Activated B cell treated with CpG ODN at 0.5 μM for 24 hours (primary cell): ENCODE measurements around the gene PIP5K1C. TPM values are rescaled to one million over a fixed set of nuclear protein-coding genes. Genes with fewer than 3 reads are reported as not detected.

Experiments used
- ATAC-seq: fragments of 200-7000 bp; cut with Tn5 transposase; one replicate; pipeline ENCODE4 v1.10.0; 2021; ENCODE audit warnings: low read depth, mild to moderate bottlenecking, moderate library complexity
- CTCF ChIA-PET: fragments of 350-600 bp; sonication (Branson Sonifier 250); formaldehyde crosslinking; loops from one replicate; lab custom pipeline; 2021; ENCODE audit warnings: antibody characterized with exemption; lab: Charles Lee
- POLR2A ChIA-PET: fragments of 350-600 bp; sonication (Branson Sonifier 250); formaldehyde crosslinking; loops from one replicate; lab custom pipeline; 2021; ENCODE audit warnings: antibody characterized with exemption; lab: Charles Lee
- DNase-seq: peaks from one replicate; pipeline ENCODE4 v3.0.0; 2022
- H3K27ac Mint-ChIP-seq: one replicate; pipeline ENCODE4 v1.8.0; 2020; ENCODE audit warnings: mixed read lengths
- H3K27me3 Mint-ChIP-seq: one replicate; pipeline ENCODE4 v1.8.0; 2021; ENCODE audit warnings: mixed read lengths
- H3K36me3 Mint-ChIP-seq: one replicate; pipeline ENCODE4 v1.8.0; 2021; ENCODE audit warnings: low read depth, mixed read lengths
- H3K4me1 Mint-ChIP-seq: one replicate; pipeline ENCODE4 v1.8.0; 2021; ENCODE audit warnings: mixed read lengths
- H3K4me3 Mint-ChIP-seq: one replicate; pipeline ENCODE4 v1.8.0; 2020; ENCODE audit warnings: mild to moderate bottlenecking, mixed read lengths
- H3K9me3 Mint-ChIP-seq: one replicate; pipeline ENCODE4 v1.8.0; 2020; ENCODE audit warnings: mixed read lengths
- CTCF ChIP-seq: fragments of 200-600 bp; IDR thresholded peaks from one replicate; pipeline ENCODE4 v1.8.0; 2022; ENCODE audit warnings: antibody characterized with exemption, mild to moderate bottlenecking
- intact Hi-C: fragments of 100-400 bp; cut with micrococcal nuclease; formaldehyde crosslinking; loops from one replicate; pipeline ENCODE4 v1.15.1; 2024
- total RNA-seq: library from RNA; stranded (reverse); gene quantifications from 2 replicates; pipeline ENCODE4 v1.2.3, GENCODE V29; 2022

Gene PIP5K1C
- total RNA-seq, 1 donor from 2014 or later = 31.1 TPM

GRCh38 chr19:3725121-3725520, 24.9 kb upstream of the PIP5K1C start:
- H3K27ac Mint-ChIP-seq = no peak overlapping the region
- POLR2A ChIA-PET = no interaction called here
- H3K36me3 Mint-ChIP-seq = no peaks in the 10 kb centered on the region
- CTCF ChIA-PET = no interaction called here
- no peak overlapping the region for H3K4me3 Mint-ChIP-seq
- H3K9me3 Mint-ChIP-seq = no peaks in the 10 kb centered on the region
- H3K27me3 Mint-ChIP-seq = peaks cover 10% of the 10 kb centered on the region
- no peak for DNase-seq
- H3K4me1 Mint-ChIP-seq = peaks cover 9% of the 10 kb centered on the region
- intact Hi-C loops = no loop called here
- ATAC-seq = no peak
- TF ChIP-seq CTCF = no peak

DNA sequence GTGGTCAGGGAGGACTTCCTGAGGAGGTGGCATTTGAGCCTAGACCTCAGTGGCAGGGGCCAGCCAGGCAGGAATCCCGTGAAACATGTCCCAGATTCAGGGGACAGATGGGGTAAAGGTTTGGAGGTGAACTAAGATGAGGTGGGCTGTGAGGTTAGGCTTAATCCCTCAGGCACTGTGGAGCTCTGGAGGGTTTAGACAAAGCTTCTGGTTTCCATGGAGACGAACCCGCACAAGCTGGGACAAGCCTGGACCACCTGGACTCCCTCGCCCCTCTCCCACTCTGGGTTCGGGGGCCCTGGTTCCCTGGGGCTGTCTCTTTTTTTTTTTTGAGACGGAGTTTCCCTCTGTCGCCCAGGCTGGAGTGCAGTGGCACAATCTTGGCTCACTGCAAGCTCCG, 23.6 kb upstream of the PIP5K1C start:
- TF ChIP-seq CTCF = no peak
- Mint-ChIP-seq H3K9me3 (no peaks in the 10 kb centered on the region), H3K4me1 (peaks cover 12% of the 10 kb centered on the region), H3K27me3 (peaks cover 14% of the 10 kb centered on the region), H3K27ac (no peak overlapping the region), H3K4me3 (no peak overlapping the region), H3K36me3 (no peaks in the 10 kb centered on the region)
- ATAC-seq (no peak), DNase-seq (no peak)
- ChIA-PET CTCF (no interaction called here), POLR2A (no interaction called here)
- intact Hi-C loops = loop anchor here (5.0 kb wide), 1 partner anchor 88 kb away; no protein-coding TSS in a partner anchor

DNA sequence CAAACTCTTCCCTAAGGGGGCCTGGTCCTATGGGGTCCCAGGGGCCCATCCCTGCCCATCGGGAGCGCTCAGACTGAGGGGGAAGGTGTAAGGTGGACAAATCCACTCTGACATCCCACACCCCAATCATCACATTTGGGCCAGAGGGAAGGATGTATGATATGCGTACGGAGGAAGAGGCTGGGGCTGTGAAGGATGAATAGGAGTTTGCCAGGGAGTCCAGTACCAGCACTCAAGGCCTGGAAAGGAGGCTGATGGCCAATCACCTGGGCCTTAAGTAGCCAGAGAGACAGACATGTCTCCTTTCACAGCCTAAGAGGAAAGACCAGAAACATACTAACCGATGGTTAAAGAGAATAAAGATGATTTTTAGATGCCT, 22.8 kb upstream of the PIP5K1C start:
- Mint-ChIP-seq H3K4me3 (no peak overlapping the region), H3K4me1 (peaks cover 12% of the 10 kb centered on the region), H3K27ac (no peak overlapping the region), H3K36me3 (no peaks in the 10 kb centered on the region), H3K27me3 (peaks cover 14% of the 10 kb centered on the region), H3K9me3 (no peaks in the 10 kb centered on the region)
- intact Hi-C loops = loop anchor here (5.0 kb wide), 1 partner anchor 89 kb away; no protein-coding TSS in a partner anchor
- TF ChIP-seq CTCF = no peak
- POLR2A ChIA-PET = no interaction called here
- ATAC-seq = no peak
- no peak for DNase-seq
- CTCF ChIA-PET = no interaction called here

DNA sequence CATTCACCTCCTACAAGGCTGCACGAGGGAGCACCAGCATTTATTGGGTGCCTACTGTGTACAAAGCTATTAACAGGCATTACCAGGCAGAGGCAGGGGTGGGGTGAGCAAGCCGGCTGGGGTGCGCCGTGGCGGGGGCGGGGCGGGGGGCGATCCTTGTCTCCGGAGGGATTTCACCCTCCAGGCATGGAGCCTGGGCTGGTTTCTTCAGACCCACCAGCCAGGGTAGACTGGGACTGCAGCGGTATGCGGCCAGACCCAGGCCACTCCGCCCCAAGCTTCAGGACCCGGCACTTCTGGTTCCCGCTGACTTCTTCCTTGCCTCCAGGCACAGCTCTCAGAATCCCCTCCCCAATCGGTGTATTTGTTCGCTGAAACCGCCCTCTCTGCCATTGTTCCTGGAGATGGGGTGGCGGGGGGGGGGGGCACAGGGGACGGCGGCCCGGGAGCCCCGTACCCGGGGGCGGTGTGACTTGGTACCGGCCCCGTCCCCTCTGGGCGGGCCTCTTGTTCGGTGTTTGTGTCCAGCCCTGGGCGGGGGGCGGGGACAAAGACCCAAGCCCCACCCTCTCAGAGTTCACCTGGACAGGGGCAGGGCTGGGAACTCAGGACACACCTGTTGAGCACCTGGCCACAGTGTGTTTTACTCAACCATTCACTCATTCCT, 22.3 kb upstream of the PIP5K1C start:
- POLR2A ChIA-PET = interaction anchor here (0.7 kb wide), 1 partner anchor 93 kb away, joined by 12 read pairs; no protein-coding TSS in a partner anchor
- CTCF ChIA-PET = interaction anchor here (1.0 kb wide), 1 partner anchor 96 kb away, joined by 3 read pairs; no protein-coding TSS in a partner anchor

More for the DNA sequence above, 22.3 kb upstream of the PIP5K1C start:
- Mint-ChIP-seq H3K4me3 (peak overlapping the region; percentile 50), H3K36me3 (no peaks in the 10 kb centered on the region), H3K9me3 (no peaks in the 10 kb centered on the region), H3K4me1 (peaks cover 12% of the 10 kb centered on the region), H3K27me3 (peaks cover 14% of the 10 kb centered on the region), H3K27ac (no peak overlapping the region)
- no peak for DNase-seq
- no peak for ATAC-seq
- TF ChIP-seq CTCF = no peak
- intact Hi-C loops = loop anchor here (5.0 kb wide), 1 partner anchor 90 kb away; no protein-coding TSS in a partner anchor
